ENCODE measurements around the gene TNFRSF8.

DNA sequence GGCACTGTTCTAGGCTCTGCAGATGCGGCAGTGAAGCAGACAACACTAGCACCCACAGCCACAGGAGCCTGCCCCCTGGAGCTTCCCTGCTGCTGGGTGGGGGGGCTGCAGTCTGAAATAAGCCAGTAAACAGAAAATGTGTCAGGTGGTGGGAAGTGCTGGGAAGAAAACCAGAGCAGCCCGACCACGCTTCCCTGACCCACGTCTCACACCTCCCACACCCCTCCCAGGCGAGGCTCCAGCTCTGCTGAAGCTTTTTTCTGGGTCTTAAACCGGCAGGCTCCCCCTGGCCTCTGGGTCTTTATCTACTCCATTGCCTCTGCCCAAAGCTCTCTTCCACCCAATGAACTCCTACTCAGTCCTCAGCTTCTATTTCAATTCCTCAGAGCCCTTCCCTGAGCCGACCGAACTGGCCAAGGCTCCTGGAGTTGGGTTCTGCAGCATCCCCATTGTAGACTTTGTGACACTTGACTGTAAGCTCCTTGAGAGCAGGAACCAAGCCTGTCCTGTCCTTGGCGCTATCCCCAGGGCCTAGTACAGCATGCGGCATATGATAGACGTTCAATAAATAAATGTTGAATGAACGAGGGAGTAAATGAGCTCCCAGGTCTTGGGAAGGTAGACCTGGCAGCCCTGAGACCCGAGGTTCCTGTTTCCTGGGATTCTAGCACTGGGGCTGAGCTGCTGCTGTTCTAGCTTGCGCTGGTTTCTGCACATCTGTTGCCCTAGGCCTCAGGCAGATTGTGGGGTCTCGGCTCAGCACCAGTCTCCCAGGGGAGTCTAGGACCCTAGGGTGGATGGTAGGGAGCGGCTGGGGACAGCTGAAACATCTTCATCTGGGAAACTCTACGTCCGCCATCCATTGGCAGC, 25.4 kb upstream of the TNFRSF8 start:
- TF ChIP-seq, protein P1, sequence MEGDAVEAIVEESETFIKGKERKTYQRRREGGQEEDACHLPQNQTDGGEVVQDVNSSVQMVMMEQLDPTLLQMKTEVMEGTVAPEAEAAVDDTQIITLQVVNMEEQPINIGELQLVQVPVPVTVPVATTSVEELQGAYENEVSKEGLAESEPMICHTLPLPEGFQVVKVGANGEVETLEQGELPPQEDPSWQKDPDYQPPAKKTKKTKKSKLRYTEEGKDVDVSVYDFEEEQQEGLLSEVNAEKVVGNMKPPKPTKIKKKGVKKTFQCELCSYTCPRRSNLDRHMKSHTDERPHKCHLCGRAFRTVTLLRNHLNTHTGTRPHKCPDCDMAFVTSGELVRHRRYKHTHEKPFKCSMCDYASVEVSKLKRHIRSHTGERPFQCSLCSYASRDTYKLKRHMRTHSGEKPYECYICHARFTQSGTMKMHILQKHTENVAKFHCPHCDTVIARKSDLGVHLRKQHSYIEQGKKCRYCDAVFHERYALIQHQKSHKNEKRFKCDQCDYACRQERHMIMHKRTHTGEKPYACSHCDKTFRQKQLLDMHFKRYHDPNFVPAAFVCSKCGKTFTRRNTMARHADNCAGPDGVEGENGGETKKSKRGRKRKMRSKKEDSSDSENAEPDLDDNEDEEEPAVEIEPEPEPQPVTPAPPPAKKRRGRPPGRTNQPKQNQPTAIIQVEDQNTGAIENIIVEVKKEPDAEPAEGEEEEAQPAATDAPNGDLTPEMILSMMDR (IDR thresholded peaks at IDR 0.05), result no peak
- TF ChIP-seq POLR2AphosphoS5 (IDR thresholded peaks at IDR 0.05; ENCODE audit: low read depth, low read length) (no peak), SIN3A (IDR thresholded peaks at IDR 0.05; ENCODE audit: borderline replicate concordance, insufficient read depth, low read depth, low read length) (no peak)

All from Panc1 (cell line).